GM19328 (cell line): ENCODE data around the gene APOC4.
A peak's percentile ranks its signal among the peaks of the same experiment; 100 is the strongest.
"Not testable (repeated sequence)": the region's sequence is repeated elsewhere in the genome, so short reads cannot be mapped to it uniquely, and the experiment has no call there.

Source experiments
- ATAC-seq: cut with Tn5 transposase; IDR thresholded peaks from one replicate; pipeline ENCODE4 v1.9.1; 2021; ENCODE audit warnings: mild to moderate bottlenecking, moderate library complexity; ENCODE audit not compliant: unreplicated experiment

The APOC4 gene

DNA sequence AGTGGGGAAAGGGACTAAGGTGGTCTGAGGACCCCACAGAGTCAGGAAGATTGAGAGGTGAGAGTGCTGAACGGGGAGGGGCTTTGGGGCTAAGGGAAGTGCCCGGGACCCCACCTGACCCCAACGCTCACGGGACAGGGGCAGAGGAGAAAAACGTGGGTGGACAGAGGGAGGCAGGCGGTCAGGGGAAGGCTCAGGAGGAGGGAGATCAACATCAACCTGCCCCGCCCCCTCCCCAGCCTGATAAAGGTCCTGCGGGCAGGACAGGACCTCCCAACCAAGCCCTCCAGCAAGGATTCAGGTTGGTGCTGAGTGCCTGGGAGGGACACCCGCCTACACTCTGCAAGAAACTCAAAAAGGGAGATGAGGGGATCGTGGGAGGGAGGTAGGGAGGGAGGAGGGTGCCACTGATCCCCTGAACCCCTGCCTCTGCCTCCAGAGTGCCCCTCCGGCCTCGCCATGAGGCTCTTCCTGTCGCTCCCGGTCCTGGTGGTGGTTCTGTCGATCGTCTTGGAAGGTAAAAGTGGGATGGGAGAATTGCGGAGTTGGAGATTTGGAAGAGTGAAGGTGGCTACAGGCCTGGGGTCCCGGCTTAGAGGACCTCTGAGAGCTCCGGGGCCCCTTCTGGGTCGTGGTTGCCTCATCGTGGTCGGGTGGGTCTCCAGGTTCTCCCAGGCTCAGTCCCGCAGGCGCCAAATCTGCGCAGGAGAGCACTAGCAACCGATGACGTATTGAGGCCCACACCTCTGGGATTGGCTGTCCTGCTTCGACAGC, 27.4 kb upstream of the APOC4 start, which contains the start of gene APOC1:
APOC1 (plus strand) TSS at position 176 of the 774 bp plus-strand sequence; CDS start at position 460, 284 bp downstream.
- ATAC-seq: peak; percentile 81

DNA sequence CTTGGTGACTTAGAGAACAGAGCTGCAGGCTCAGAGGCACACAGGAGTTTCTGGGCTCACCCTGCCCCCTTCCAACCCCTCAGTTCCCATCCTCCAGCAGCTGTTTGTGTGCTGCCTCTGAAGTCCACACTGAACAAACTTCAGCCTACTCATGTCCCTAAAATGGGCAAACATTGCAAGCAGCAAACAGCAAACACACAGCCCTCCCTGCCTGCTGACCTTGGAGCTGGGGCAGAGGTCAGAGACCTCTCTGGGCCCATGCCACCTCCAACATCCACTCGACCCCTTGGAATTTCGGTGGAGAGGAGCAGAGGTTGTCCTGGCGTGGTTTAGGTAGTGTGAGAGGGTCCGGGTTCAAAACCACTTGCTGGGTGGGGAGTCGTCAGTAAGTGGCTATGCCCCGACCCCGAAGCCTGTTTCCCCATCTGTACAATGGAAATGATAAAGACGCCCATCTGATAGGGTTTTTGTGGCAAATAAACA, 17.8 kb upstream of the APOC4 start:
- ATAC-seq: no peak

DNA sequence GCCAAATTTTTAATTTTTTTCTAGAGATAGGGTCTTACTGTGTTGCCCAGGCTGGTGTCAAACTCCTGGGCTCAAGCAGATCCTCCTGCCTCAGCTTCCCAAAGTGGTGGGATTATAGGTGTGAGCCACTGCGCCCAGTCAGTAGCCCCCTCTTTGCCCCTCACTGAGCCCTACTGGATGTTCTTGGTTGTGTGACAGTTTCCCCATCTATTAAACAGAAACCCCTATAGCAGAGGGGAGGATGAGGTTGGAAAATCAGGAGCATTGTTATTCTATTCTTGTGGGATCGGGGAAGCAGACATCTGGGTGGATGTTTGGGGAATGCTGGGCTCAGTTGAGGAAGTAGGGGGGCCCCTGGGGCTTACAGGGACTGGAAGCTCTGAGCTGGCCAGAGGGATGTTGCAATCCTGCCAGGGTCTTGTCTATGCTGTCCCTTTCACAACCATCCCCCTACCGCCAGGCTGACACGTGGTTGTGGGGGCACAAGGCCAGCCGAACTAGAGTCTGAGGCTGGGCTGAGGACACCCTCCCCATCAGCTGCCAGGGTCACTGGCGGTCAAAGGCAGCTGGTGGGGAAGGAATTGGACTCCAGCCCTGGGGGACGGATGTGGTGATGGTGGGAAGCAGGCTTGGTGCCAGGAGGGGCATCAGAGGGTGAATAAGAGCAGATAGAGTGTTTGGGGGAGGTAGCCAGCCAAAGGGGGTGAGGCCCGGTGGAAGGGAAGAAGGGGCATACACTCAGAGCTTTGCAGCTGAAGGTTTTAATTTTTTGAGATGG, 16.7 kb upstream of the APOC4 start:
- no peak for ATAC-seq

DNA sequence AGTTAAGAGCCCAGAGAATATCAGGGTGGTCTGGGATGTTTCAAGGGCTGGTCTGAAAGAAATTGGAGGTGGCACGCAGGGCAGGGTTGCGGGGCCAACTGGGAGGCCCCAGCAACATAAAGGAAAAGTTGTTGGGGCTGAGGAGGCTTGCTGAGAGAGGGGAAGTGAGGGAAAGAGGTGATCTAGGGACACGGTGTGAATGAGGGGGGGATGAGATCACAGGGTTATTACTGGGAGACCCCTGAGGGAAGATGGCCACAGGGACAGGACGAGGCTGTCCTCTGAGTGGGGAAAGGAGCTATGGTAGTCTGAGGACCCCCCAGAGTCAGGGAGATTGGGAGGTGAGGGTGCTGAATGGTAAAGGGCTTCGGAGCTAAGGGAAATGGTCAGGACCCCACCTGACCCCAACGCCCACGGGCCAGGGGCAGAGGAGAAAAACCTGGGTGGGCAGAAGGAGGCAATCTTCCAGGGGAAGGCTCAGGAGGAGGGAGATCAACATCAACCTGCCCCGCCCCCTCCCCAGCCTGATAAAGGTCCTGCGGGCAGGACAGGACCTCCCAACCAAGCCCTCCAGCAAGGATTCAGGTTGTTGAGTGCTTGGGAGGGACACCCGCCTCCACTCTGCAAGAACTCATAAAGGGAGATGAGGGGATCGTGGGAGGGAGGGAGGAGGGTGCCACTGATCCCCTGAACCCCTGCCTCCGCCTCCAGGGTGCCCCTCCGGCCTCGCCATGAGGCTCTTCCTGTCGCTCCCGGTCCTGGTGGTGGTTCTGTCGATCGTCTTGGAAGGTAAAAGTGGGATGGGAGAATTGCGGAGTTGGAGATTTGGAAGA, 15.6 kb upstream of the APOC4 start:
- not testable (repeated sequence) for ATAC-seq

DNA sequence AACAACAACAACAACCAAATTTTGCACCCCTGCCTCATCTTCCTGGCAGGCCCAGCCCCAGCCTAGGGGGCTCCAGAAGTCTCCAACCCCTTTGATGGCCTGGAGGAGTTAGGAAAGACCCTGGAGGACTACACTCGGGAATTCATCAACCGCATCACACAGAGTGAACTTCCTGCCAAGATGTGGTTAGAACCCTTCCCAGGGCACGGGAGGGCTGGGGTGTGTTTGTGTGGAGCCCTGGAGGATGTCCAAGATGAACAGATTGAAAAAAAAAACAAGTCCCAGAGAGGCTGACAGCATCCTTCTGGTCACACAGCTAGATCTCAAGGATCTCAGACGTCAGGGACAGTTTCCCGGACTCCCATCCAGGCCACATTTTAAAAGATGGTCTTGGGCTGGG, 14.3 kb upstream of the APOC4 start:
- no peak for ATAC-seq

DNA sequence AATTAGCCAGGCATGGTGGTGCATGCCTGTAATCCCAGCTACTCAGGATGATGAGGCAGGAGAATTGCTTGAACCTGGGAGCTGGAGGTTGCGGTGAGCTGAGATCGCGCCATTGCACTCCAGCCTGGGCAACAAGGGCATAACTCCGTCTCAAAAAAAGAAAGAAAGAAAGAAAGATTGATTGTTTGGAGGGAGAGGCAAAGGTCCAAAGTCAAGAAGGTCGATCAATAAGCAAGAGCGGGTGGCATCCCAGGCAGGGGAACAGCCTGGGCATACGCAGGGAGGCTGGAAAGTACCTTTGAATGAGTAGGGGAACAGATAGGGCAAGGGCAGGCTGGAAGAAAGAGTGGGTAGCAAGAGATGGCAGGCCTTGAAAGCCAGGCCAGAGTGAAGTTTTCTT, 11.9 kb upstream of the APOC4 start:
- no peak for ATAC-seq

DNA sequence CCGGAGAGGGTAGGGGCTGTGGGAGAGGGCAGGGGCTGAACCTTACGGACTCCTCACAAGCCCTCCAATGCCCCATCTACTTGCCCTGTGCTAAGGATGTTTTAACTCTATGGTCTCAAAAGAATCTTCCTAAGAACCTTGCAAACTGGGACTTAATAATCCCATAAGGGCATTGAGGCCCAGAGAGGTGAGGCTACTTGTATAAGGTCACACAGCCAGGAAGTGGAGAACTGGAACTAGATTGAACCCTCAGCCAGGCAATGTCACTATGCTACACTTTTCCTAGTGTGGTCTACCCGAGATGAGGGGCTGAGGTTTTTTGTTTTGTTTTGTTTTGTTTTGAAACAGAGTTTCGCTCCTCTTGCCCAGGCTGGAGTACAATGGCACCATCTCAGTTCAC, 10.5 kb upstream of the APOC4 start:
- ATAC-seq: no peak

DNA sequence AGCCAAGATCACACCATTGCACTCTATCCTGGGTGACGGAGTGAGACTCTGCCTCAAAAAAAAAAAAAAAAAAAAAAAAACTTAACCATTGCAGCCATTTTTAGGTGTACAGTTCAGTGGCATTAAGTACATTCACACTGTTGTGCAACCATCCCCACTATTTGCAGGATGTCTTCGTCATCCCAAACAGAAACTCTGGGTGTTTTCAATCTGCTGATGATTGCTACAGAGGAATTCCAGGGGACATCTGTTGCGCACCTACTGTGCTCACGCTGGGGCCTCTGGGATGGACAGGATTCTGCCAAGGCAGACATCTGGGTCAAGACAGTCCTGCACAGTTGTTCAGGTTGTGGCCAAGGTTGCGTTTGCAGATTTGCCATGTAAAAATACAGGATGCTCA, 2.4 kb upstream of the APOC4 start:
- no peak for ATAC-seq

DNA sequence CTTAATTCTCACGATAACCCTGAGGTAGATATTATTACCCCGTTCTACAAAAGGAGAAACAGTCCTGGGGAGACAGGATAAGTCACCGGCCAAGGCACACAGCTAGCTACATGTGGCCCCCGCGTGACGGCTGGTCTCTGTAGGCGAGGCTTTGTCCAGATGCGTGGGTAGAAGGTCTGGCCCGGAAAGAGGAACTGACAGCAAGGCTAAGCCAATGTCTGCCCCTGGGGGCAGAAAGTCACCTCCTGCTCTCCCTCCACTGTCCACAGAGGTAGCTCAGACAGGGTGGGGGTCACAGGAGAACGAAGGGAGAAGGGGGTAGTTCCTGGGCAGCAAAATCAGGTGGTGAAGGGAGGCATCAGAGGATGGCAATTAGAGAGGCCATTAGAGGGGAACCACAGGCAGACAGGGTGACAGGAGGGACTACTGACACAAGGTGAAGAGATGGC, 1.8 kb downstream of the APOC4 start:
- no peak for ATAC-seq

DNA sequence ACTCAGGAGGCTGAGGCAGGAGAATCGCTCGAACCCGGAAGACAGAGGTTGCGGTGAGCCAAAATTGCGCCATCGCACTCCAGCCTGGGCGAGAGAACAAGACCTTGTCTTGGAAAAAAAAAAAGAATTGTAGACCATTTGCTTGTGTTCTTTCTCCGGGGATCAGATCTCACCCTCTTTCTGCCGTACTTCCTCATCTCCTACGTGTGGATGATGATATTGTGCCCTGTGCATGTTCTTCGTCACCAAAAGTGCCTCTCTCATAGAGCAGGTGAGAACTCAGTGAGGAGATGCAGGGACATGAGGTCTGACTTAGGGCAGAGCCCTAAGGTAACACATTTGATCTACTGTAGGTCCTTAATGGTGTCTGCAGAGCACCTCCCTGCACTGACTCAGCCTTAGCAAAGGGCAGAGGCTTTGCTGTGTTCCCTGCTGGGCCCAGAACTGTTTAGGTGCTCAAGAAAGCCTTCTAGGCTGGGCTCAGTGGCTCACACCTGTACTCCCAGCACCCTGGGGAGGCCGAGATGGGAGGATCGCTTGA, 5.1 kb downstream of the APOC4 start:
- no peak for ATAC-seq

DNA sequence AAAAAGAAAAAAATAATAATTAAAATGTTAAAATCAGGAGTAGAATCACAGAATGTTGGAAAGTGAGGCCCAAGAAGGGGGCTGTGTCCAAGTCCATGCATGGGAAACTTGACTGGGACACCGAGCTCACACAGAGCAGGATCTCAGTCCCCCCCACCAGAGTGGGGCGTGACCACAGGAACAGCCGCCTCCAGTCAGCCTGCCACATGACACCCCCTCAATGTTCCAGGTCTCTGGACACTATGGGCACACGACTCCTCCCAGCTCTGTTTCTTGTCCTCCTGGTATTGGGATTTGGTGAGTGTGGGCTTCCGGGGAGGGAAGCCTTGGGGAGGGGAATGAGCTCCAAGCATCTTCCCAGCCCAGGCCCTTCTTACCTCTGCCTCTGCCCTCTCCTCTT, 6.2 kb downstream of the APOC4 start:
- ATAC-seq: no peak

DNA sequence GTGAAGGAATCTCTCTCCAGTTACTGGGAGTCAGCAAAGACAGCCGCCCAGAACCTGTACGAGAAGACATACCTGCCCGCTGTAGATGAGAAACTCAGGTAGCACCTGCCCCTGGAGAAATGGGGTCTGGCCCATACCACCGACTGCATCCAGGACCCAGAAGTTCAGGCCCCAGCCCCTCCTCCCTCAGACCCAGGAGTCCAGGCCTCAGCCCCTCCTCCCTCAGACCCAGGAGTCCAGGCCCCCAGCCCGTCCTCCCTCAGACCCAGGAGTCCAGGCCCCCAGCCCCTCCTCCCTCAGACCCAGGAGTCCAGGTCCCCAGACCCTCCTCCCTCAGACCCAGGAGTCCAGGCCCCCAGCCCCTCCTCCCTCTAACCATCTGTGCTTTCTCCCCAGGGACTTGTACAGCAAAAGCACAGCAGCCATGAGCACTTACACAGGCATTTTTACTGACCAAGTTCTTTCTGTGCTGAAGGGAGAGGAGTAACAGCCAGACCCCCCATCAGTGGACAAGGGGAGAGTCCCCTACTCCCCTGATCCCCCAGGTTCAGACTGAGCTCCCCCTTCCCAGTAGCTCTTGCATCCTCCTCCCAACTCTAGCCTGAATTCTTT, 6.8 kb downstream of the APOC4 start:
- ATAC-seq: no peak

DNA sequence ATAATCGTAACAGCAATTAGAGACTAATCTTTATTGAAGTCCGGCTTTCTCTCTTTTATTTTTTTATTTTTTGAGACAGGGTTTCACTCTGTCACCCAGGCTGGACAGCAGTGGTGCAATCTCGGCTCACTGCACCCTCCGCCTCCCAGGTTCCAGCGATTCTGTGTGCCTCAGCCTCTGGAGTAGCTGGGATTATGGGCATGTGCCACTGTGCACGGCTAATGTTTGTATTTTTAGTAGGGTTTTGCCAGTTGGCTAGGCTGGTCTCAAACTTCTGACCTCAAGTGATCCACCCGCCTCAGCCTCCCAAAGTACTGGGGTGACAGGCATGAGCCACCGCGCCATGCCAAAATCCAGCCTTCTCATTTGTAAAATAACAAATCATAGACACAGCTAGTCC, 7.5 kb downstream of the APOC4 start:
- ATAC-seq: no peak

DNA sequence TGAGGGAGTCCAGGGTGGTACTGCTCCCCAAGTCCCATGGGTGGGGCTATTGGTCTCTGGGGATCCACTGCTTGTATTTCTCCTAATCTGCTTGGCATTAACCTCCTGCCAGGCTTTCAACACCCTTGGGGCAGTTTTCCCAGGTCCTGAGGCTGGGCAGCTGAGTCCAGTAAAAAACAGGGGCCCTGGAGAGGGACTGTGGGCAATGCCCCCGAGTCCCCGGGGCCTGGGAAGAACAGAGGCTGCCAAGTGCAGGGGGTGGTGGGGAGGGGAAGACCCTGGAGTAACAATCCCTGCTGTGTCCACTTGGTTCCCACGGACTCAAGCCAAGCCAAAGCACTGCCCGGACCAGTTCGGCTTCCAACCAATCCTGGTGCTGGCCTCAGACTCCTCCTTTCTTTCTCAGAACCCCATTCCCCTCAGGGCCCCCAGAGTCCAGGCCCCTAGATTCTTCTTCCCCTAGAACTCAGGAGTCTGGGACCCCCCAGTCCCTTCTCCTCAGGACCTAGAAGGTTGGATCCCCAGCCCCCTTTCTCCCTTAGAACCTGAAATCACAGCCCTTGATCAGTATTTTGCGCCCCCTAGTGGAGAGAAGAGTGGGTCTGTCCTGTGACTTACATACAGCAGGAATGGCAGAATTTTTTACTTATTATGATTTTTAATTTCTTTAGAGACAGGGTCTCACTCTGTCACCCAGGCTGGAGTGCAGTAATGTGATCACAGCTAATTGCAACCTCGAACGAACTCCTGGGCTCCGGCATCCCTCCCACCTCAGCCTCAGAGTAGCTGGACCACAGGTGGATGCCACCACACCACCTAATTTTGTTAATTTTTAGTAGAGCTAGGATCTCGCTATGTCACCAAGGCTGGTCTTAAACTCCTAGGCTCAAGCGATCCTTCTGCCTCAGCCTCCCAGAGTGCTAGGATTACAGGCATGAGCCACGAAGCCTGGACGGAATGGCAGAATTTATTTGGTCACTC, 9.4 kb downstream of the APOC4 start:
- no peak for ATAC-seq

DNA sequence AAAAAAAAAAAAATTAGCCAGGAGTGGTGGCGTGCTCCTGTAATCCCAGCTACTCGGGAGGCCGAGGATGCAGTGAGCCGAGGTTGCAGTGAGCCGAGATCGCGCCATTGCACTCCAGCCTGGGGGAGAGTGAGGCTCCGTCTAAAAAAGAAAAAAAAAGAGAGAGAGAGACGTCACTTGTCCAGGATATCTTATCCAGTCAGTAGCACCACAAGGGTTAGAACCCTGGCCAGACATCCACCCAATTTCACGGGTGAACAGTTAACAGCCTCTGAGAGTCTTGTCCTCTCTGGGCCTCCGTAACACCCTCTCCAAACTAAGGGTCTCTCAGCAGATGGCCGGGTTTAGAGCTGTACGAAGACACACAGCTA, 12.2 kb downstream of the APOC4 start:
- ATAC-seq: no peak

DNA sequence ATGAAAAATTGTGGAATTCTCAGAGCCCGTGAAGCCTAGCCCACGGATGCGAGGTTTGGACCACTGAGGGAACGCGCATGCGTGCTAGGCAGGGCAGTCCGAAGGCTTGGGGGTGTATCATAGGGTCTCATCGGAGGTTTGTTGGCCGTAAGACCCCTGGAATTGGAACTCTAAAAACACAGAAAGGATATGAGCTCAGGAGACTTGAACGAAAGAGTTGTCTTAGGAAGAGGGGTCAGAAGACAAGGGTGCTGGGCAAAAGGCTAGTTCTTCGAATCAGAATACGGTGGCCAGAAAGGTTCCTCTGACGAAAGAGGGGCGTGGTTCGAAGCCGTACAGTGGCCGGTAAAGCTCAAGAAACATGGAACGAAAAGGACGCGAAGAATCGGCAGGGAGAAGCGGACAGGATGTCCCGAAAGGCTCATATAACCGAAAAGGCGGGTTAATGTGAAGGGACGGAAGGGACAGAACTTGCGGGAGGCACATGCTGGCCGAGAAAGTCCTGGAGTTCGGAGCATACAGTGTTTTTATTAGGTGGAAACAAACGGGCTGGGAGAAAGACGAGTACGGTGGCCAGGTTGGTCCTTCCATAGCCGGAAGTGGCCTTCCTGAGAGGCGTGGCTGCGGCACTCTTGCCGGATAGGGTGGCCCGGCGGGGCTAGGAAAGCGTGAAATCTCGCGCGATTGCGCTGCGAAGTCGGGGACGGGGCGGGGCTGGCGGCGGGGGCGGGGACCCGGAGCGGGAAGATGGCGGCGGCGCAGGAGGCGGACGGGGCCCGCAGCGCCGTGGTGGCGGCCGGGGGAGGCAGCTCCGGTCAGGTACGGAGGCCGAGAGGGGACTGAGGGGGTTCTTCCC, 12.8 kb downstream of the APOC4 start, which contains the start of gene CLPTM1:
CLPTM1 (plus strand) TSS at position 732 of the 856 bp plus-strand sequence; CDS start at position 748, 16 bp downstream.
- peak; percentile 77 for ATAC-seq

DNA sequence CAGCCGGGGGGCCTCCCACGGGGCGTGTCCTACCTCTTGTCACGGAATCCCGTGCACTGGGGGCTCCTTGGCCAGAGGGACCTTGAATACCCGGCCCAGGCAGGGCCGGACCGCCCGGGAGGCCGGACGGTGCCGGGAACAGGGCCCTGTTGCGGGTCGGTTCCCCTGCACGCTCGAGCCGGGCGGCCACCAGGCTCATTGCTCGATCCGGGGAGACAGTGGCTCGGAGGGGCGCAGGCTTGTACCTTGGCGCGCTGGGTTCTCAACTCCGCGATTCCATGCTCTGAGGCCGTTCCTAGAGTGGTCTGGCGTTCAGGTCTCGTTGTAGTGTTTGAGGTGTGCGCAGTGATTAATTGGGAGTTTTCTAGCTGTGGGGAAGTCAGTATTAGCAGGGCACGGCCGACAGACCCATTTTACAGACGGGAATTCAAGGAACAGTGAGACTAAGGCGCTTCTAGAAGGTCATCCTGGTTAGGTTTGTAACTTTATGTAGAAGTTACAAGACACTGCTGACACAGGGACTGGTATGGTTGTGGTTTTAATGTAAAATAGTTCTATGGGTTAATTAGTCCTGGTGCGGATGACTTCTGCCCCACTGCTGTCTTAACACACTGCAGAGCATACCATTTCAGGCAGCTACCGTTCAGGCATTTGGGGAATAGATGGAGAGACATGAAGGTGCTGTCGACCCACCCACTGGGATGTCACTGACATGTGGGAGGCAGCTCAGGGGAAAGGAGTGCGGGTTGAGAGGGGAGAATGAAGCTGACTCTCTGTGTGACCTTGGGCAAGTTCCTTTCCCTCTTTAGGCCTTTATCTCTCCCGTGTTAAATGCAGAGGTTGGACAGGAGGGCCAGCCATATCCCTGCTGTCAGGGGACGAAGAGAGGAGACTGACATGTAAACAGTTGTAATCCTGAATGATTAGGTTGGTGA, 13.7 kb downstream of the APOC4 start:
- peak; percentile 21 for ATAC-seq
